Tibial nerve (tissue), 4 donors: ENCODE measurements around the gene LRRC14B.

Source experiments
- CTCF ChIP-seq, 5 experiments: fragments of 200-600 bp in 3 of 5; fragments of 450-650 bp in 2 of 5; sonication (generic) in 3 of 5; IDR thresholded peaks; one replicate each; pipeline ENCODE4 v1.5.1; 2016 to 2019; ENCODE audit warnings: antibody characterized with exemption in 5 of 5, mild to moderate bottlenecking in 3 of 5, moderate library complexity in 2 of 5
- EP300 ChIP-seq, 2 donors: sonication (generic); formaldehyde crosslinking; IDR thresholded peaks; one replicate each; pipeline ENCODE4 v1.6.1; 2017; ENCODE audit warnings: antibody characterized with exemption in 2 of 2, mild to moderate bottlenecking in 1 of 2
- POLR2A ChIP-seq, 2 donors: fragments of 450-650 bp; IDR thresholded peaks; one replicate each; pipeline ENCODE4 v1.6.1; 2017; ENCODE audit warnings: antibody characterized with exemption in 2 of 2, mild to moderate bottlenecking in 2 of 2, moderate library complexity in 2 of 2

GRCh38 chr5:163338-163620 lies 28.0 kb upstream of the LRRC14B start:
- no peak for TF ChIP-seq EP300 (IDR thresholded peaks at IDR 0.05)
- TF ChIP-seq CTCF (IDR thresholded peaks at IDR 0.05) = no peak
- TF ChIP-seq POLR2A (IDR thresholded peaks at IDR 0.05) = no peak
